GM12875 (cell line): ENCODE measurements around the gene ALDH9A1.
"Not testable (repeated sequence)": the region's sequence is repeated elsewhere in the genome, so short reads cannot be mapped to it uniquely, and the experiment has no call there.

Source experiments
- H3K4me3 ChIP-seq: one replicate; pipeline ENCODE4 v1.5.1; 2011; ENCODE audit warnings: low read depth, low read length, control low read depth
- TF ChIP-seq, protein P1 (sequence below): IDR thresholded peaks from 2 replicates; pipeline ENCODE4 v1.5.1; 2011; ENCODE audit warnings: low read depth, mild to moderate bottlenecking, control low read depth, inconsistent platforms, low read length, moderate library complexity, borderline replicate concordance; ENCODE audit not compliant: insufficient read depth

ALDH9A1 gene

DNA sequence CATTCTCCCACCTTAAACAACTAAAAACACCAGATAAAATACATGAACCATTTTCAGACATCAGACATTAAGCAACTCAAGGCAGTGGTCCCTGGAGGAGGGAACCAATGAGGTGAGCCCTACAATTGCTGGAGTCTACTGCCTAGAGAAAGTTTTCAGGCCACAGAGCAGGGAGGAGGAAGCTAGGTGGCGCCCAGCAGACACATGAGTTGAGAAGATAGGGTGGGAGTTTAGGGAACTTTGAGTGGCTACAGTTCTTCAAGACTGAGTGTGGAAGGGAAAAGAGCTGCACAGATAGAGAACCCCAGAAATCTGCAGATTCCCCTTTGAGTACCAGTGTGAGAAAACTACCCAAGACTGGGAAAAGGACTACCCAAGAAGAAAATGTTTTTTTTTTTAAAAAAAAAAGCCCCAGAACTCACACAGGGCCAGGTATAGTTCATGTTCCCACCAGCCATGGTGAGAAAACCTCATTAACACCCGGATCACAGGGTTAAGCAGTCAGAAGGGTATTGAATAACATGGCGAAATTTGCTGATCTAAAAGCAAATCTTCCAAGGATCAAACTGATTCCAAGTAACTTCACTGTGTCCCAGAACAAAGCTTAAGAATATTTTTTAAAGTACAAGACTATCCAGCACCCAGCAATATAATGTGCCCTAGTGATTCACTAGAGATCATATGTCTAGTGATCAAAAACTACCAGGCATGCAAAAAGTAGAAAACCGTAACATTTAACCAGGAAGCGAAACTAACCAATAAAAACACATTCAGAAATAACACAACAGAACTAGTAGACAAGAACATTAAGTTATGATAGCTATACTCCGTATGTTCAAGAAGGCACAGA is 12.0 kb downstream of the ALDH9A1 start:
- TF ChIP-seq, protein P1, sequence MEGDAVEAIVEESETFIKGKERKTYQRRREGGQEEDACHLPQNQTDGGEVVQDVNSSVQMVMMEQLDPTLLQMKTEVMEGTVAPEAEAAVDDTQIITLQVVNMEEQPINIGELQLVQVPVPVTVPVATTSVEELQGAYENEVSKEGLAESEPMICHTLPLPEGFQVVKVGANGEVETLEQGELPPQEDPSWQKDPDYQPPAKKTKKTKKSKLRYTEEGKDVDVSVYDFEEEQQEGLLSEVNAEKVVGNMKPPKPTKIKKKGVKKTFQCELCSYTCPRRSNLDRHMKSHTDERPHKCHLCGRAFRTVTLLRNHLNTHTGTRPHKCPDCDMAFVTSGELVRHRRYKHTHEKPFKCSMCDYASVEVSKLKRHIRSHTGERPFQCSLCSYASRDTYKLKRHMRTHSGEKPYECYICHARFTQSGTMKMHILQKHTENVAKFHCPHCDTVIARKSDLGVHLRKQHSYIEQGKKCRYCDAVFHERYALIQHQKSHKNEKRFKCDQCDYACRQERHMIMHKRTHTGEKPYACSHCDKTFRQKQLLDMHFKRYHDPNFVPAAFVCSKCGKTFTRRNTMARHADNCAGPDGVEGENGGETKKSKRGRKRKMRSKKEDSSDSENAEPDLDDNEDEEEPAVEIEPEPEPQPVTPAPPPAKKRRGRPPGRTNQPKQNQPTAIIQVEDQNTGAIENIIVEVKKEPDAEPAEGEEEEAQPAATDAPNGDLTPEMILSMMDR, result no peak
- no peak overlapping the region for H3K4me3 ChIP-seq

DNA sequence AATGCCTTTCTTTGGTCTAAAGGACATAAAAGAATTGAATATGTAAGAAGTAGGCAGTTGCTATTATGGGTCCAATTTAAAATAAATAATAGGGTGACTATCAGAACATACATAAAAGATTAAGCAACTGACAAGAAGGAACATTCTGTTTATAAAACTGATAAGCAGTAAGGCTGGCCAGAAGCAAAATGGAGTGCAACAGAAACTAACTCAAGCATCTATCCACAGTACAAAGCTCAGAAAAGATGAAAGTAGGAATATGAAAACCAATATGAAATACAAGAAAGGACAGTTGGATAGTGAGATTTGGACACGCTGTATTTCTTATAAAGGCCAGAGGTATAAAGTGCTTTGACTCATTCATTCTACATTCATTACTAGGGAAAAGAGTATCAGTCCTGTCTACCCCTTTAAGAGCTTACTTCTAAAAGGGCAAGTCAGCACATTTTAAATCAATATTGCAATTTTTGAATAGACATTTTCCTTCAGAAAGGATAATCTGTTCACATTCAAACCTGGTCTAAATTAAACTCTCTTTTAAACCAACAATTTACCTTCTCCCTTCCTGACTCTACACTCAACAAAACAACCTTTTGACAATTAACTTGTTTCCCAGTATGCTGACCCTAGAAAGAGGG is 14.4 kb downstream of the ALDH9A1 start:
- H3K4me3 ChIP-seq, result no peak overlapping the region
- TF ChIP-seq, protein P1, result no peak

DNA sequence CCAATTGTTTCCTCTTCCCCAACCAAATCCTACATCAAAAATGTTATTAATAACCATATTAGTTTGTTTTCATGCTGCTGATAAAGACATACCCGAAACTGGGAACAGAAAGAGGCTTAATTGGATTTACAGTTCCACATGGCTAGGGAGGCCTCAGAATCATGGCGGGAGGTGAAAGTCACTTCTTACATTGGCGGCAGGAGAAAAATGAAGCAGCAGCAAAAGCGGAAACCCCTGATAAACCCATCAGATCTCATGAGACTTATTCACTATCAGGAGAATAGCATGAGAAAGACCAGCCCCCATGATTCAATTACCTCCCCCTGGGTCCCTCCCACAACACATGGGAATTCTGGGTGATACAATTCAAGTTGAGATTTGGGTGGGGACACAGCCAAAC is 17.6 kb downstream of the ALDH9A1 start:
- H3K4me3 ChIP-seq, result not testable (repeated sequence)

DNA sequence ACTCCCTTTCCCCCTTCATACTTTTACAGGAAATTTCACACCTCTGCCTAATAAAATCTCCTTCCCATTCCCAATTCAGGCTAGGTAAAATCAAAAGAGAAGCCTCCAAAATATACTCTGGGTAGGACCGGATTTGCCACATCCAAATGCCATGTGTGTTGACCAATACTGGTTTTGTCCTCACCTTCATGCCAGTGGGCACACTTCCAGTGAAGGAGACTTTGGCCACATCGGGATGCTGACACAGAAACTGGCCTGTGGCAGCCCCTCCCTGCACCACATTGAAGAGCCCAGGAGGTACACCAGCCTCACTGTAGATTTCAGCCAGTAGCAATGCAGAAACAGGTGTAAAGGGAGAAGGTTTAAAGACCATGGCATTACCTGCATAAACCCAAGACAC is 18.1 kb downstream of the ALDH9A1 start:
- H3K4me3 ChIP-seq, result no peak overlapping the region
- TF ChIP-seq, protein P1, result no peak

DNA sequence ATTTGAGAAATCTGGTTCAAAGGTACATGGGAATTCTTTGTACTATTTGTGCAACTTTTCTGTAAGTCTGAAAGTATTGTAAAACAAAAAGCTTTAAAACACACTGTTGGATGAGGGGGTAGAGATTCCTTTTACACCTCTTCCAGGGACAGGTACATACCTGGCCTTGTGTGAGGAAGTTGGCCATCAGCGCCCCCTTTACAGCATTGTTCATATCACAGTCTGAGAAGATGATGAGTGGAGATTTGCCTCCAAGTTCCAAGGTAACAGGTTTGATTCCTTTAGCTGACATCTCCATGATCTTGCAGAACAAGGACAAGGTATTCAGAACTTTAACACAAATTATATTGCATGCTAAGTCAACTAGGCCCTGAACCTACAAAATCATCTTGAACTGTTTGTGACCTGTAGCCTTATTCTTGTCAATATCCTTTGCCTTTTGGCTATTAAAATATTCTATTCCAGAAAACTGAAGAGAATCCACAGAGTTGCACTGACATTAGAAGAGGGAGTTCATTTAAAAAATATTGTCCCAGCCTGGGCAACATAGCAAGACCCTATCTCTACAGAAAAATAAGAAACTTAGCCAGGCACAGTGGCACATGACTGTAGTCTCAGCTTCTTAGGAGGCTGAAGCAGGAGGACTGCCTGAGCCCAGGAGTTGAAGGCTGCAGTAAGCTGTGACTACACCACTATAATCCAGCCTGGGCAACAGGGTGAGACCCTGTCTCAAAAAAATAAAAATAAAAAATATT is 18.9 kb downstream of the ALDH9A1 start:
- H3K4me3 ChIP-seq, result no peak overlapping the region
- TF ChIP-seq, protein P1, result no peak

DNA sequence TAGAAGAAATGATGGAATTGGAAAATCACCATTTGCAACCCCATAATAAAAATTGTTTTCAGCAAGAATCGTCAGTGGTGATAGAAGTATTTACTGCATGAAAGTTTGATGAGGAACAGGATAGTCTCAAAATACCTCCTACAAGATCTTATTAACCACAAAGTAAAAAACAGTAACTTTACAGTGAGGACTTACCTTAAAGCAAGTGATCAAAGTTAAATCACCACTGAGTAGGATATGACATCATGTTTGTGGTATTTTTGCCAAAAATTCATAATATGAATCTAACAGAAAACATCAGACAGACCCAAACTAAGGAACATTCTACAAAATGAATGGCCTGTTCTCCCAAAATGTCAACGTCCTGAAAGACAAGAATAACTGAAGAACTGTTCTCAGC is 19.9 kb downstream of the ALDH9A1 start:
- no peak overlapping the region for H3K4me3 ChIP-seq
- TF ChIP-seq, protein P1, result no peak

DNA sequence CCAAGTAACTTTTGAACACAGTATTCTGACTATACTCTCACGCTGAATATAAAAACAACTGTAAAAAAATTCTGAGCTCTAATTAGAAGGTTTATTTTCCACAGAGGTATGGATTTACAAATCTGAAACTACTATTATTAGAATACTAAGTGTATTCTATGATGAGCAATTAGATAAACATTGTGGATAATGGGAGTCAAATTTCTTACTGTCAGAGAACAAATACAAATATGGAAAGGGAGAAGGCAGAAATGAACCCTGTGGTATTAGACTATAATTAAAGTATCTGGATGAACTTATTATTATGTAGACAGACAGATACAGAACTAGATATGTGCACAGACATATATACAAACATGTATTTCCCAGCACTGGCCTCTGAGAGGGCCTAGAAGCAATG is 22.6 kb downstream of the ALDH9A1 start:
- H3K4me3 ChIP-seq, result no peak overlapping the region
- TF ChIP-seq, protein P1, result no peak
